HEK293 (cell line): ENCODE measurements around the gene OGFOD3.

ENCODE experiments used
- CTCF ChIA-PET: fragments of 350-600 bp; formaldehyde crosslinking; extraction: SDS; loops from one replicate; lab custom pipeline; 2021; ENCODE audit warnings: antibody characterized with exemption; lab: Yijun Ruan, JAX
- POLR2A ChIA-PET: fragments of 300-600 bp; formaldehyde crosslinking; extraction: SDS; loops from one replicate; lab custom pipeline; 2020; ENCODE audit warnings: antibody characterized with exemption, inconsistent platforms; lab: Yijun Ruan, JAX
- H3K27ac ChIP-seq: fragments of 200-500 bp; sonication (Bioruptor generic); 2 replicates; pipeline ENCODE4 v1.5.1; 2014; ENCODE audit warnings: low read depth, low read length, control low read depth, inconsistent platforms; ENCODE audit errors: extremely low read depth
- H3K36me3 ChIP-seq, 2 experiments: fragments of 200-500 bp in 1 of 2; sonication (Bioruptor generic) in 1 of 2; 1 replicate in 1 of 2; 2 replicates in 1 of 2; pipeline ENCODE4 v1.5.1; 2014 to 2017; ENCODE audit warnings: inconsistent platforms in 2 of 2, low read length in 2 of 2; ENCODE audit not compliant: control insufficient read depth in 2 of 2, insufficient read depth in 1 of 2
- H3K4me1 ChIP-seq: fragments of 200-500 bp; sonication (Bioruptor generic); 2 replicates; pipeline ENCODE4 v1.5.1; 2014; ENCODE audit warnings: mild to moderate bottlenecking, low read length, inconsistent platforms; ENCODE audit not compliant: control insufficient read depth, insufficient read depth
- H3K4me3 ChIP-seq: 2 replicates; pipeline ENCODE4 v1.5.1; 2011; ENCODE audit warnings: low read depth, mild to moderate bottlenecking, control low read depth, low read length, moderate library complexity
- H3K9me3 ChIP-seq: fragments of 200-500 bp; sonication (Bioruptor generic); 2 replicates; pipeline ENCODE4 v1.5.1; 2014; ENCODE audit warnings: low read depth, low read length, inconsistent platforms; ENCODE audit not compliant: control insufficient read depth, insufficient read depth
- ATF2 ChIP-seq: fragments of 450-650 bp; formaldehyde crosslinking; IDR thresholded peaks from 2 replicates; pipeline ENCODE4 v1.5.1; 2016; ENCODE audit warnings: missing biosample characterization, missing genetic modification characterization, low read depth
- BCL11B ChIP-seq: fragments of 450-650 bp; formaldehyde crosslinking; IDR thresholded peaks from 2 replicates; pipeline ENCODE4 v1.5.1; 2016; ENCODE audit warnings: low read depth, missing biosample characterization, missing genetic modification characterization
- HOXC10 ChIP-seq: sonication (generic); formaldehyde crosslinking; IDR thresholded peaks from 2 replicates; pipeline ENCODE4 v1.8.1; 2023; ENCODE audit warnings: mild to moderate bottlenecking, missing genetic modification reagents
- INSM2 ChIP-seq: fragments of 450-650 bp; formaldehyde crosslinking; IDR thresholded peaks from 2 replicates; pipeline ENCODE4 v1.5.1; 2016; ENCODE audit warnings: missing biosample characterization, missing genetic modification characterization
- ZBTB10 ChIP-seq: fragments of 450-650 bp; formaldehyde crosslinking; IDR thresholded peaks from 2 replicates; pipeline ENCODE4 v1.5.1; 2016; ENCODE audit warnings: missing biosample characterization, missing genetic modification characterization
- ZBTB20 ChIP-seq: fragments of 450-650 bp; formaldehyde crosslinking; IDR thresholded peaks from 2 replicates; pipeline ENCODE4 v1.5.1; 2016; ENCODE audit warnings: missing biosample characterization, missing genetic modification characterization
- ZFP3 ChIP-seq: fragments of 450-650 bp; formaldehyde crosslinking; IDR thresholded peaks from 2 replicates; pipeline ENCODE4 v1.5.1; 2016; ENCODE audit warnings: low read depth, missing biosample characterization, missing genetic modification characterization
- ZFP37 ChIP-seq: fragments of 450-650 bp; formaldehyde crosslinking; IDR thresholded peaks from 2 replicates; pipeline ENCODE4 v1.5.1; 2016; ENCODE audit warnings: missing biosample characterization, missing genetic modification characterization
- ZIC2 ChIP-seq: fragments of 450-650 bp; formaldehyde crosslinking; IDR thresholded peaks from 2 replicates; pipeline ENCODE4 v1.5.1; 2016; ENCODE audit warnings: missing biosample characterization, missing genetic modification characterization
- ZNF112 ChIP-seq: fragments of 450-650 bp; formaldehyde crosslinking; IDR thresholded peaks from 2 replicates; pipeline ENCODE4 v1.5.0; 2017; ENCODE audit warnings: missing biosample characterization, missing genetic modification characterization
- ZNF221 ChIP-seq: fragments of 450-650 bp; formaldehyde crosslinking; IDR thresholded peaks from 2 replicates; pipeline ENCODE4 v1.5.1; 2017; ENCODE audit warnings: missing biosample characterization, missing genetic modification characterization, borderline replicate concordance
- ZNF280D ChIP-seq: fragments of 450-650 bp; formaldehyde crosslinking; IDR thresholded peaks from 2 replicates; pipeline ENCODE4 v1.5.1; 2016; ENCODE audit warnings: missing biosample characterization, missing genetic modification characterization
- ZNF394 ChIP-seq: fragments of 450-650 bp; formaldehyde crosslinking; IDR thresholded peaks from 2 replicates; pipeline ENCODE4 v1.5.1; 2016; ENCODE audit warnings: missing biosample characterization, missing genetic modification characterization, mild to moderate bottlenecking, moderate library complexity, borderline replicate concordance
- ZNF510 ChIP-seq: fragments of 450-650 bp; formaldehyde crosslinking; IDR thresholded peaks from 2 replicates; pipeline ENCODE4 v1.5.1; 2018; ENCODE audit warnings: mild to moderate bottlenecking, missing genetic modification characterization, missing biosample characterization; ENCODE audit not compliant: insufficient replicate concordance
- ZNF514 ChIP-seq: fragments of 450-650 bp; formaldehyde crosslinking; IDR thresholded peaks from 2 replicates; pipeline ENCODE4 v1.5.1; 2016; ENCODE audit warnings: missing biosample characterization, missing genetic modification characterization
- ZNF544 ChIP-seq: fragments of 450-650 bp; formaldehyde crosslinking; IDR thresholded peaks from 2 replicates; pipeline ENCODE4 v1.5.0; 2017; ENCODE audit warnings: missing biosample characterization, missing genetic modification characterization
- ZNF585B ChIP-seq: fragments of 450-650 bp; formaldehyde crosslinking; IDR thresholded peaks from 2 replicates; pipeline ENCODE4 v1.5.1; 2016; ENCODE audit warnings: missing biosample characterization, missing genetic modification characterization
- ZNF629 ChIP-seq: fragments of 450-650 bp; formaldehyde crosslinking; IDR thresholded peaks from 2 replicates; pipeline ENCODE4 v1.5.1; 2017; ENCODE audit warnings: missing biosample characterization, missing genetic modification characterization

The OGFOD3 gene

GRCh38 chr17:82465023-82465603 lies 46.7 kb upstream of the OGFOD3 start:
- H3K27ac ChIP-seq: no peak overlapping the region
- ChIA-PET POLR2A (no interaction called here), CTCF (no interaction called here)
- no peak for TF ChIP-seq ZNF112 (tag by site-specific recombination)
- peak; percentile 80 for TF ChIP-seq ZIC2 (tag by site-specific recombination)
- TF ChIP-seq HOXC10 (CRISPR knock-in tag): no peak
- no peak for TF ChIP-seq ZNF280D
- TF ChIP-seq ZBTB10: no peak
- no peak for TF ChIP-seq ZFP37 (tag by site-specific recombination)
- TF ChIP-seq ATF2: no peak
- no peak for TF ChIP-seq ZNF394
- H3K4me1 ChIP-seq: no peaks in the 10 kb centered on the region
- H3K9me3 ChIP-seq: no peaks in the 10 kb centered on the region
- H3K36me3 ChIP-seq: peaks cover 41 to 95% of the 10 kb centered on the region in 2 experiments
- no peak overlapping the region for H3K4me3 ChIP-seq

GRCh38 chr17:82464567-82464929 lies 46.2 kb upstream of the OGFOD3 start:
- Histone ChIP-seq H3K4me1 (no peaks in the 10 kb centered on the region), H3K9me3 (no peaks in the 10 kb centered on the region), H3K36me3 (peaks cover 37 to 93% of the 10 kb centered on the region in 2 experiments), H3K27ac (no peak overlapping the region)
- ChIA-PET POLR2A (no interaction called here), CTCF (interaction anchor here (0.9 kb wide), 1 partner anchor 83 kb away, joined by 3 read pairs; no protein-coding TSS in a partner anchor)
- TF ChIP-seq ZNF585B (tag by site-specific recombination): no peak
- TF ChIP-seq ZNF629 (tag by site-specific recombination): no peak
- no peak for TF ChIP-seq ZNF510
- TF ChIP-seq ZNF221 (tag by site-specific recombination): no peak
- TF ChIP-seq ZNF514 (tag by site-specific recombination): no peak
- TF ChIP-seq INSM2 (tag by site-specific recombination): no peak
- no peak for TF ChIP-seq BCL11B (tag by site-specific recombination)
- no peak for TF ChIP-seq ZBTB20 (tag by site-specific recombination)
- TF ChIP-seq ZNF544 (tag by site-specific recombination): no peak
- no peak for TF ChIP-seq ZFP3 (tag by site-specific recombination)
- TF ChIP-seq, all 188 proteins: peak for 0
- no peak overlapping the region for H3K4me3 ChIP-seq
